Endothelial cell of umbilical vein (primary cell): Measurements from ENCODE around the gene TRMT44. TPM values are rescaled to one million over a fixed set of nuclear protein-coding genes. Genes with fewer than 3 reads are reported as not detected.
A peak's percentile ranks its signal among the peaks of the same experiment; 100 is the strongest.

Source experiments
- BruUV-seq: library from RNA; stranded (reverse); fragments of 400-500 nt; replicated peaks from 2 replicates; lab custom pipeline; 2021; lab: Mats Ljungman, UMichigan
- CTCF ChIA-PET: fragments of 300-600, 350-600 bp; sonication (Branson Sonifier 250); formaldehyde crosslinking; loops from one replicate; lab custom pipeline; 2021; ENCODE audit warnings: antibody characterized with exemption, inconsistent platforms; lab: Charles Lee
- POLR2A ChIA-PET: fragments of 300-600, 350-600 bp; sonication (Branson Sonifier 250); formaldehyde crosslinking; loops from one replicate; lab custom pipeline; 2021; ENCODE audit warnings: antibody characterized with exemption, inconsistent platforms; lab: Charles Lee
- DNase-seq: peaks from one replicate; pipeline ENCODE4 v3.0.0-alpha.2; 2011; ENCODE audit warnings: low read depth, low spot score
- FAIRE-seq: peaks from 2 replicates; lab custom pipeline; 2011; peaks lifted over from hg19 to GRCh38; lab: Jason Lieb, UNC
- H2AFZ ChIP-seq: 2 replicates; pipeline ENCODE4 v1.6.0; 2012; ENCODE audit warnings: low read depth, low read length, control low read depth, inconsistent platforms
- H3K27ac ChIP-seq: 2 replicates; pipeline ENCODE4 v1.5.1; 2011; ENCODE audit warnings: low read depth, mild to moderate bottlenecking, control low read depth, low read length, moderate library complexity; ENCODE audit not compliant: insufficient read depth
- H3K27me3 ChIP-seq, 2 experiments: 2 replicates each; pipeline versions ENCODE4 v1.6.0 to v1.6.1; 2011; ENCODE audit warnings: low read length in 2 of 2, mixed read lengths in 1 of 2; ENCODE audit not compliant: control insufficient read depth in 2 of 2, insufficient read depth in 2 of 2
- H3K36me3 ChIP-seq, 2 experiments: 2 replicates in 1 of 2; 3 replicates in 1 of 2; pipeline ENCODE4 v1.5.1; 2011; ENCODE audit warnings: low read length in 2 of 2, mild to moderate bottlenecking in 1 of 2, moderate library complexity in 1 of 2; ENCODE audit not compliant: control insufficient read depth in 2 of 2, insufficient read depth in 2 of 2; ENCODE audit errors: extremely low read depth in 1 of 2
- H3K4me1 ChIP-seq: 3 replicates; pipeline ENCODE4 v1.5.1; 2011; ENCODE audit warnings: mild to moderate bottlenecking, low read length; ENCODE audit not compliant: control insufficient read depth, insufficient read depth; ENCODE audit errors: extremely low read depth
- H3K4me2 ChIP-seq: 2 replicates; pipeline ENCODE4 v1.6.1; 2011; ENCODE audit warnings: low read length, control low read depth, mixed read lengths; ENCODE audit not compliant: insufficient read depth
- H3K4me3 ChIP-seq, 3 experiments: fragments of 200-600 bp in 1 of 3; sonication (generic), shearing (Covaris generic) in 1 of 3; replicated peaks in 1 of 3; 2 replicates each; pipeline ENCODE4 v1.5.1; 2011 to 2016; ENCODE audit warnings: control low read depth in 3 of 3, low read length in 3 of 3, mild to moderate bottlenecking in 2 of 3, inconsistent platforms in 1 of 3, low read depth in 1 of 3, moderate library complexity in 1 of 3; ENCODE audit not compliant: insufficient read depth in 1 of 3
- H3K79me2 ChIP-seq: 2 replicates; pipeline ENCODE4 v1.6.0; 2012; ENCODE audit warnings: low read length, inconsistent platforms; ENCODE audit not compliant: control insufficient read depth, insufficient read depth
- H3K9ac ChIP-seq: replicated peaks from 2 replicates; pipeline ENCODE3; 2011; ENCODE audit warnings: low read length, control low read depth; ENCODE audit not compliant: insufficient read depth; ENCODE audit errors: extremely low read depth
- H3K9me1 ChIP-seq: replicated peaks from 3 replicates; pipeline ENCODE4 v1.6.0; 2011; ENCODE audit warnings: mild to moderate bottlenecking, low read length; ENCODE audit not compliant: control insufficient read depth, insufficient read depth; ENCODE audit errors: extremely low read depth
- H3K9me3 ChIP-seq: replicated peaks from 2 replicates; pipeline ENCODE4 v1.5.1; 2012; ENCODE audit warnings: low read length, inconsistent platforms; ENCODE audit not compliant: control insufficient read depth, insufficient read depth
- H4K20me1 ChIP-seq: replicated peaks from 2 replicates; pipeline ENCODE3; 2011; ENCODE audit warnings: mild to moderate bottlenecking, low read length; ENCODE audit not compliant: control insufficient read depth, insufficient read depth; ENCODE audit errors: extremely low read depth
- FOS ChIP-seq: IDR thresholded peaks from 2 replicates; pipeline ENCODE4 v1.6.1; 2011; ENCODE audit warnings: mild to moderate bottlenecking, low read length, moderate library complexity, borderline replicate concordance; ENCODE audit not compliant: insufficient read depth
- JUN ChIP-seq: IDR thresholded peaks from 2 replicates; pipeline ENCODE4 v1.6.1; 2011; ENCODE audit warnings: borderline replicate concordance, low read depth; ENCODE audit not compliant: insufficient read length, insufficient read depth
- MYC ChIP-seq: IDR thresholded peaks from one replicate; pipeline ENCODE4 v1.6.1; 2011; ENCODE audit warnings: mild to moderate bottlenecking, low read depth, low read length
- POLR2A ChIP-seq: IDR thresholded peaks from 2 replicates; pipeline ENCODE4 v1.6.1; 2012; ENCODE audit warnings: low read depth, mild to moderate bottlenecking, control low read depth, low read length
- dilution Hi-C: fragments of 300-500 bp; cut with MboI; formaldehyde crosslinking; loops from one replicate; pipeline ENCODE4 v1.15.0; 2019; ENCODE audit warnings: low sequenced_read_pairs; ENCODE audit not compliant: extremely low pct_ligation_motif_present
- intact Hi-C: fragments of 100-400 bp; cut with micrococcal nuclease; formaldehyde crosslinking; loops from one replicate; pipeline ENCODE4 v1.10.0; 2022
- polyA plus RNA-seq, 4 experiments: library from polyadenylated mRNA; depleted of rRNA in 3 of 4; stranded (reverse) in 3 of 4; unstranded in 1 of 4; fragments of >200 nt; gene quantifications; 2 replicates each; pipeline versions ENCODE4 v1.2.1 to v1.2.3, GENCODE V29; 2011 to 2012; ENCODE audit warnings: missing spikeins in 1 of 4
- total RNA-seq: library from RNA; stranded (reverse); gene quantifications from 2 replicates; pipeline ENCODE4 v1.2.3, GENCODE V29; 2021
- TF ChIP-seq, protein P1 (sequence below), 2 donors: IDR thresholded peaks; 1 replicate in 1 of 2; 2 replicates in 1 of 2; pipeline ENCODE4 v1.5.1; 2011; ENCODE audit warnings: low read length in 2 of 2, mild to moderate bottlenecking in 2 of 2, moderate library complexity in 2 of 2, control low read depth in 1 of 2, inconsistent platforms in 1 of 2, low read depth in 1 of 2; ENCODE audit not compliant: insufficient read depth in 1 of 2; ENCODE audit errors: extremely low read depth in 1 of 2
- TF ChIP-seq, protein P2 (sequence below): IDR thresholded peaks from 2 replicates; pipeline ENCODE4 v1.6.1; 2011; ENCODE audit not compliant: insufficient read depth, insufficient read length

TRMT44 gene
- total and polyA plus RNA-seq, 2 donors (not counting 3 experiments of a cell fraction or from before 2014, with no cell fraction given): 10.4 to 17.3 TPM

DNA sequence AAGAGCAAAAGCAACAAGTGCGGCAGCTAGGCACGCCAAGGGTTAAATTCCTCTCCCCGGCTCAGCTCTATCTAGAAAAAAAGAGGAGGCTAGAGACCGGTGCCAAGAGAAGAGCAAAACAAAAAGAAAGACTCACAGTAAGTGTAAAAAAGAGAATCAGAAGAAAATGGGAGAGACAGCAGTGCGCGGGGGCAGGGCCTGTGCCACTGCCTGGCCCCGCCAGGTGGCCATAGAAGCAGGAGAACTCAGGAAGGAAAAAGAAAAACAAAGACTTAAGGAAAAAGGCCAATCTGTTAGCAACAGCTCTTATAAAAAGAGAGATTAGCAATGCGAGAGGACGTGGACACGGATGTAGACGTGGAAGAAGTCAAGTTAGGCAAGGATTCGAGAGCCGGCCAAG lies 3.3 kb upstream of the TRMT44 start:
- Histone ChIP-seq H3K9me3 (no peaks in the 10 kb centered on the region), H3K27me3 (no peaks in the 10 kb centered on the region), H4K20me1 (no peaks in the 10 kb centered on the region), H3K4me1 (peaks cover 44% of the 10 kb centered on the region), H3K27ac (peak overlapping the region; percentile 79), H3K9ac (peak overlapping the region; percentile 67), H3K4me3 (peak overlapping the region in 2 of 3 experiments; percentile 6 to 44), H3K4me2 (peak overlapping the region; percentile 82), H2AFZ (peak overlapping the region; percentile 91), H3K79me2 (peaks cover 25% of the 10 kb centered on the region), H3K36me3 (no peaks in the 10 kb centered on the region), H3K9me1 (no peaks in the 10 kb centered on the region)
- DNase-seq: peak; percentile 82
- dilution Hi-C loops: no loop called here
- FAIRE-seq: peak; percentile 58
- TF ChIP-seq, protein P1, sequence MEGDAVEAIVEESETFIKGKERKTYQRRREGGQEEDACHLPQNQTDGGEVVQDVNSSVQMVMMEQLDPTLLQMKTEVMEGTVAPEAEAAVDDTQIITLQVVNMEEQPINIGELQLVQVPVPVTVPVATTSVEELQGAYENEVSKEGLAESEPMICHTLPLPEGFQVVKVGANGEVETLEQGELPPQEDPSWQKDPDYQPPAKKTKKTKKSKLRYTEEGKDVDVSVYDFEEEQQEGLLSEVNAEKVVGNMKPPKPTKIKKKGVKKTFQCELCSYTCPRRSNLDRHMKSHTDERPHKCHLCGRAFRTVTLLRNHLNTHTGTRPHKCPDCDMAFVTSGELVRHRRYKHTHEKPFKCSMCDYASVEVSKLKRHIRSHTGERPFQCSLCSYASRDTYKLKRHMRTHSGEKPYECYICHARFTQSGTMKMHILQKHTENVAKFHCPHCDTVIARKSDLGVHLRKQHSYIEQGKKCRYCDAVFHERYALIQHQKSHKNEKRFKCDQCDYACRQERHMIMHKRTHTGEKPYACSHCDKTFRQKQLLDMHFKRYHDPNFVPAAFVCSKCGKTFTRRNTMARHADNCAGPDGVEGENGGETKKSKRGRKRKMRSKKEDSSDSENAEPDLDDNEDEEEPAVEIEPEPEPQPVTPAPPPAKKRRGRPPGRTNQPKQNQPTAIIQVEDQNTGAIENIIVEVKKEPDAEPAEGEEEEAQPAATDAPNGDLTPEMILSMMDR (IDR thresholded peaks at IDR 0.05; ENCODE audit: extremely low read depth in 1 of 2, insufficient read depth in 1 of 2, low read depth in 1 of 2, low read length in 2 of 2): peak in 1 of 2 donors; percentile 43
- no peak for TF ChIP-seq POLR2A
- intact Hi-C loops: no loop called here
- ChIA-PET CTCF (interaction anchor here (0.6 to 2.5 kb wide), 4 partner anchors 9 to 260 kb away, joined by 3 to 19 read pairs (median 6); no protein-coding TSS in a partner anchor), POLR2A (interaction anchor here (0.6 to 1.0 kb wide), 2 partner anchors 9 to 26 kb away, joined by 3 to 5 read pairs; no protein-coding TSS in a partner anchor)
- BruUV-seq: no TSS peak

DNA sequence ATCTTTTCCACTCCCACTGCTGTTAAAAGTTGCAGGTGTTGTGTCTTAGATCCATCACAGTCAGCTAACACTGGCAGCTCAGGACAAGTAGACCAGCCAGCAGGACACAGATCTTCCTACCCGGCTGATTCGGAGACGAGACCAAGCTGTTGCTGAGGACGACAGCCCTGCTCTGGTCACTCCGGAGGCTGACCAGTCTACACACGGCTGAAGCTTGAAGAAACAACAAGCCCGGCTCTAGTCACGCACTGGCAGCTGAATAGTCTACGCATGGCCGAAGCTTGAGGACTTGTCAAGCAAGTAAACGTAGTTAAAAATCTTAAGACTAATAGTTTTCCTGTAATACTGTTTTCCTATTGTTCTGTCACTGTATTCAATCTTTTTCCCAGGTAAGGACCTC lies 1.8 kb upstream of the TRMT44 start:
- CTCF ChIA-PET: interaction anchor here (2.5 kb wide), 1 partner anchor 10 kb away, joined by 19 read pairs; no protein-coding TSS in a partner anchor

More for the DNA sequence above, 1.8 kb upstream of the TRMT44 start:
- Histone ChIP-seq H3K4me1 (peaks cover 47% of the 10 kb centered on the region), H3K9me1 (no peaks in the 10 kb centered on the region), H2AFZ (peak overlapping the region; percentile 59), H3K27me3 (no peaks in the 10 kb centered on the region), H3K4me2 (peak overlapping the region; percentile 57), H4K20me1 (no peaks in the 10 kb centered on the region), H3K4me3 (peak overlapping the region in 1 of 3 experiments; percentile 19), H3K27ac (peak overlapping the region; percentile 91), H3K9me3 (no peaks in the 10 kb centered on the region), H3K9ac (no peak overlapping the region), H3K36me3 (no peaks in the 10 kb centered on the region), H3K79me2 (peaks cover 40% of the 10 kb centered on the region)
- peak; percentile 72 for FAIRE-seq
- POLR2A ChIA-PET: interaction anchor here (0.6 kb wide), 1 partner anchor 10 kb away, joined by 3 read pairs; no protein-coding TSS in a partner anchor
- DNase-seq: peak; percentile 45
- dilution Hi-C loops: no loop called here
- no TSS peak for BruUV-seq
- TF ChIP-seq FOS: no peak
- TF ChIP-seq, protein P2, sequence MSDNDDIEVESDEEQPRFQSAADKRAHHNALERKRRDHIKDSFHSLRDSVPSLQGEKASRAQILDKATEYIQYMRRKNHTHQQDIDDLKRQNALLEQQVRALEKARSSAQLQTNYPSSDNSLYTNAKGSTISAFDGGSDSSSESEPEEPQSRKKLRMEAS: no peak
- TF ChIP-seq MYC: no peak
- no peak for TF ChIP-seq JUN
- intact Hi-C loops: no loop called here
